ENCODE results near the gene PLA2G10. TPM values are rescaled to one million over a fixed set of nuclear protein-coding genes. Genes with fewer than 3 reads are reported as not detected.

PLA2G10 gene
- total and polyA plus RNA-seq, 9 of the 15 experiments (the other 6 are each of a cell fraction or from before 2014, with no cell fraction given): not detected

- TF ChIP-seq HMGXB4 (CRISPR knock-in tag; IDR thresholded peaks at IDR 0.05) (peak; percentile 20; the same call in 1 of the 2 replicates), GTF2E2 (tag; IDR thresholded peaks at IDR 0.05) (0 out of 2 replicates have a peak, but pooled peaks have one; percentile 70), FOXP4 (CRISPR knock-in tag; IDR thresholded peaks at IDR 0.05; ENCODE audit: borderline replicate concordance) (peak; percentile 87), PKNOX1 (IDR thresholded peaks at IDR 0.05) (peak; percentile 64), ATF4 (CRISPR knock-in tag; IDR thresholded peaks at IDR 0.05) (peak; percentile 44; the same call in 1 of the 2 replicates), GTF2F1 (IDR thresholded peaks at IDR 0.05; ENCODE audit: low read depth, low read length) (peak; percentile 85; the same call in 1 of the 2 replicates), ZNF175 (CRISPR knock-in tag; IDR thresholded peaks at IDR 0.05; ENCODE audit: low read depth) (0 out of 2 replicates have a peak, but pooled peaks have one; percentile 34), FIP1L1 (IDR thresholded peaks at IDR 0.05; ENCODE audit: low read depth, low read length, poor library complexity, severe bottlenecking) (peak; percentile 73), HDAC8 (tag; IDR thresholded peaks at IDR 0.05) (no peak), NR3C1 (CRISPR knock-in tag; IDR thresholded peaks at IDR 0.05) (peak; percentile 81; the same call in 1 of the 2 replicates), FOXA3 (CRISPR knock-in tag; conservative IDR thresholded peaks at IDR 0.05 in 1 of 2, IDR thresholded peaks at IDR 0.05 in 1 of 2) (peak in 1 of 2 experiments; percentile 65; a peak in 1 of 4 replicates), CREB1 (IDR thresholded peaks at IDR 0.05) (peak; percentile 89), CREB1 (CRISPR knock-in tag; IDR thresholded peaks at IDR 0.05) (peak; percentile 84)
- TF ChIP-seq, protein P1, sequence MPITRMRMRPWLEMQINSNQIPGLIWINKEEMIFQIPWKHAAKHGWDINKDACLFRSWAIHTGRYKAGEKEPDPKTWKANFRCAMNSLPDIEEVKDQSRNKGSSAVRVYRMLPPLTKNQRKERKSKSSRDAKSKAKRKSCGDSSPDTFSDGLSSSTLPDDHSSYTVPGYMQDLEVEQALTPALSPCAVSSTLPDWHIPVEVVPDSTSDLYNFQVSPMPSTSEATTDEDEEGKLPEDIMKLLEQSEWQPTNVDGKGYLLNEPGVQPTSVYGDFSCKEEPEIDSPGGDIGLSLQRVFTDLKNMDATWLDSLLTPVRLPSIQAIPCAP (CRISPR knock-in tag; IDR thresholded peaks at IDR 0.05; ENCODE audit: borderline replicate concordance): no peak
- TF ChIP-seq, protein P2, sequence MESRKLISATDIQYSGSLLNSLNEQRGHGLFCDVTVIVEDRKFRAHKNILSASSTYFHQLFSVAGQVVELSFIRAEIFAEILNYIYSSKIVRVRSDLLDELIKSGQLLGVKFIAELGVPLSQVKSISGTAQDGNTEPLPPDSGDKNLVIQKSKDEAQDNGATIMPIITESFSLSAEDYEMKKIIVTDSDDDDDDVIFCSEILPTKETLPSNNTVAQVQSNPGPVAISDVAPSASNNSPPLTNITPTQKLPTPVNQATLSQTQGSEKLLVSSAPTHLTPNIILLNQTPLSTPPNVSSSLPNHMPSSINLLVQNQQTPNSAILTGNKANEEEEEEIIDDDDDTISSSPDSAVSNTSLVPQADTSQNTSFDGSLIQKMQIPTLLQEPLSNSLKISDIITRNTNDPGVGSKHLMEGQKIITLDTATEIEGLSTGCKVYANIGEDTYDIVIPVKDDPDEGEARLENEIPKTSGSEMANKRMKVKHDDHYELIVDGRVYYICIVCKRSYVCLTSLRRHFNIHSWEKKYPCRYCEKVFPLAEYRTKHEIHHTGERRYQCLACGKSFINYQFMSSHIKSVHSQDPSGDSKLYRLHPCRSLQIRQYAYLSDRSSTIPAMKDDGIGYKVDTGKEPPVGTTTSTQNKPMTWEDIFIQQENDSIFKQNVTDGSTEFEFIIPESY (CRISPR knock-in tag; IDR thresholded peaks at IDR 0.05): peak; percentile 52; the same call in 1 of the 2 replicates
Measured at GRCh38 chr16:14629919-14630619, 64.0 kb downstream of the PLA2G10 start, which contains the start of gene PARN (continued).
